Motor neuron (in vitro differentiated cells): ENCODE data around the gene ADNP2. TPM values are rescaled to one million over a fixed set of nuclear protein-coding genes. Genes with fewer than 3 reads are reported as not detected.

Experiments used
- ATAC-seq, 8 experiments: fragments of 200-7000 bp; cut with Tn5 transposase; replicated peaks in 6 of 8; 2 replicates each; pipeline ENCODE4 v1.8.0; 2021; ENCODE audit warnings: mild to moderate bottlenecking in 8 of 8, moderate library complexity in 8 of 8
- H3K27ac ChIP-seq, 2 donors: fragments of 250-450 bp; sonication (Bioruptor Pico); 2 replicates each; pipeline ENCODE4 v1.9.0; 2021; ENCODE audit warnings: antibody characterized with exemption in 2 of 2, mild to moderate bottlenecking in 2 of 2, moderate library complexity in 1 of 2
- H3K4me1 ChIP-seq, 2 donors: fragments of 250-450 bp; sonication (Bioruptor Pico); replicated peaks in 1 of 2; 2 replicates each; pipeline ENCODE4 v1.6.1; 2021; ENCODE audit warnings: antibody characterized with exemption in 2 of 2, mild to moderate bottlenecking in 2 of 2, moderate library complexity in 1 of 2
- H3K4me3 ChIP-seq, 5 donors: fragments of 250-450 bp; sonication (Bioruptor Pico); 2 replicates each; pipeline ENCODE4 v1.9.0; 2021; ENCODE audit warnings: antibody characterized with exemption in 5 of 5, mild to moderate bottlenecking in 5 of 5, moderate library complexity in 4 of 5
- WGBS, 10 experiments: fragments of 450-650 bp; shearing (Covaris generic); methylation state at CpG; one replicate each; pipeline ENCODE4 v1.0.0; 2022; 5-methylcytosine and 5-hydroxymethylcytosine counted together
- in situ Hi-C, 9 experiments: fragments of 400-800 bp; cut with MboI; loops; one replicate each; pipeline ENCODE4 v1.15.0; 2021; ENCODE audit warnings: low sequenced_read_pairs in 9 of 9, low pct_unique_long_range_greater_than_20kb in 2 of 9; ENCODE audit not compliant: unreplicated experiment in 9 of 9
- total RNA-seq, 8 experiments: library from RNA; unstranded; fragments of 300-600 nt; gene quantifications; 2 replicates each; pipeline versions ENCODE4 v1.2.3 to v1.2.4, GENCODE V29; 2022

The ADNP2 gene
- total RNA-seq, 8 experiments from 2014 or later = 12.9 to 34.2 (median 23.5) TPM

DNA sequence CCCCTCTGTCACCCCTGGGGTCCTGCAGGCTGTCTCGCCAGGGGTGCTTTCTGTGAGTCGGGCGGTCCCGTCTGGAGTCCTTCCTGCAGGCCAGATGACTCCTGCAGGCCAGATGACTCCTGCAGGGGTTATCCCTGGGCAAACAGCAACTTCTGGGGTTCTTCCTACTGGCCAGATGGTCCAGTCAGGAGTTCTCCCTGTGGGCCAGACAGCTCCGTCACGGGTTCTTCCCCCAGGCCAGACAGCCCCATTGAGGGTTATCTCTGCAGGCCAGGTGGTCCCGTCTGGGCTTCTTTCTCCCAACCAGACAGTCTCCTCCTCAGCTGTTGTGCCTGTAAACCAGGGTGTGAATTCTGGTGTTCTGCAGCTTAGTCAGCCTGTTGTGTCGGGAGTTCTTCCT lies 27.6 kb downstream of the ADNP2 start:
- 60 to 89% methylated on average over 1 to 3 of the region's 8 CpGs; no CpG with 5 or more reads in 8 of the 10 experiments for WGBS, 10 experiments
- peak in 3 of 8 experiments; percentile 12 to 24 (median 15) for ATAC-seq
- no peaks in the 10 kb centered on the region for H3K4me1 ChIP-seq
- no peak overlapping the region for H3K4me3 ChIP-seq
- H3K27ac ChIP-seq = no peak overlapping the region
- in situ Hi-C loops = no loop called here

DNA sequence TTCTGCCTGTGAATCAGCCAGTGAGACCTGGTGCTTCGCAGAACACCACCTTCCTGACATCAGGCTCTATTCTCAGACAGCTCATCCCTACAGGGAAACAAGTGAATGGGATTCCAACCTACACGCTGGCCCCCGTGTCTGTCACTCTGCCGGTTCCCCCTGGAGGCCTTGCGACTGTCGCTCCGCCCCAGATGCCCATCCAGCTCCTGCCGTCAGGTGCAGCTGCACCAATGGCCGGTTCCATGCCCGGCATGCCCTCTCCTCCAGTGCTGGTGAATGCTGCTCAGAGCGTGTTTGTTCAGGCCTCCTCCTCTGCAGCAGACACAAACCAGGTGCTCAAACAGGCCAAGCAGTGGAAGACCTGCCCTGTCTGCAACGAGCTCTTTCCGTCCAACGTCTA lies 28.1 kb downstream of the ADNP2 start:
- 79 to 100% (median 93%) methylated on average over 1 to 5 of the region's 14 CpGs; no CpG with 5 or more reads in 6 of the 10 experiments for WGBS, 10 experiments
- H3K4me3 ChIP-seq = no peak overlapping the region
- in situ Hi-C loops = no loop called here
- H3K4me1 ChIP-seq = no peaks in the 10 kb centered on the region
- peak in 3 of 8 experiments; percentile 21 to 25 (median 24) for ATAC-seq
- no peak overlapping the region for H3K27ac ChIP-seq

- Histone ChIP-seq H3K27ac (no peak overlapping the region), H3K4me1 (no peaks in the 10 kb centered on the region), H3K4me3 (no peak overlapping the region)
- WGBS, 10 experiments = 74 to 100% (median 90%) methylated on average over 3 to 10 of the region's 12 CpGs; no CpG with 5 or more reads in 4 of the 10 experiments
- in situ Hi-C loops = no loop called here
- no peak for ATAC-seq
Observed at GRCh38 chr18:80137976-80138375, 28.9 kb downstream of the ADNP2 start.

- no peak for ATAC-seq
- H3K4me1 ChIP-seq = no peaks in the 10 kb centered on the region
- in situ Hi-C loops = no loop called here
- no peak overlapping the region for H3K27ac ChIP-seq
- 88 to 93% methylated on average over 3 of the region's 5 CpGs; no CpG with 5 or more reads in 8 of the 10 experiments for WGBS, 10 experiments
- H3K4me3 ChIP-seq = no peak overlapping the region
Observed at GRCh38 chr18:80140455-80140985, 31.5 kb downstream of the ADNP2 start.

- in situ Hi-C loops = no loop called here
- Histone ChIP-seq H3K27ac (no peak overlapping the region), H3K4me3 (no peak overlapping the region), H3K4me1 (peaks cover 5 to 15% of the 10 kb centered on the region in 2 donors)
- no peak for ATAC-seq
- 0 to 100% (median 48%) methylated on average over 1 to 2 of the region's 2 CpGs; no CpG with 5 or more reads in 1 of the 10 experiments for WGBS, 10 experiments
Observed at GRCh38 chr18:80143881-80144280, 34.8 kb downstream of the ADNP2 start.

GRCh38 chr18:80145196-80145804 lies 36.2 kb downstream of the ADNP2 start:
- in situ Hi-C loops = no loop called here
- peaks cover 5 to 22% of the 10 kb centered on the region in 2 donors for H3K4me1 ChIP-seq
- ATAC-seq = no peak
- no peak overlapping the region for H3K27ac ChIP-seq
- 71 to 100% (median 94%) methylated on average over 1 to 5 of the region's 5 CpGs for WGBS, 10 experiments
- no peak overlapping the region for H3K4me3 ChIP-seq

DNA sequence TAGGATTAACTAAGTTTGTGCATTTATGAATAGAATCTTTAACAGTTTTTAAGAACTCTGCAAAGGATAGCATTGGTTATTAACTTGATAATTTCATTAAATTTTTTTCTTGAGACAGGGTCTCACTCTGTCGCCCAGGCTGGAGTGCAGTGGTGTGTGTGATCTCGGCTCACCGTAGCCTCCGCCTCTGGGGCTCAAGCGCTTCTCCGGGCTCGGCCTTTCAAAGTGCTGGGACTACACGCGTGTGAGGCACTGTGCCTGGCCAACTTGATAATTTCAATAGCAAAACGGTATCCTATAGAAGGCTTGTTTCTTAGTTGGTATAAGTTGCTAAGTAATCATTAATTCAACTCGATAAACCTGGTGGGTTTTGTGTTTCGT lies 38.0 kb downstream of the ADNP2 start:
- peaks cover 5 to 22% of the 10 kb centered on the region in 2 donors for H3K4me1 ChIP-seq
- peak; percentile 4 to 43 (median 31) for ATAC-seq
- peak overlapping the region; percentile 47 to 65 (median 61) for H3K4me3 ChIP-seq
- in situ Hi-C loops = no loop called here
- H3K27ac ChIP-seq = peak overlapping the region; percentile 68 to 74
- 0 to 66% (median 32%) methylated on average over 2 to 11 of the region's 12 CpGs; no CpG with 5 or more reads in 4 of the 10 experiments for WGBS, 10 experiments

DNA sequence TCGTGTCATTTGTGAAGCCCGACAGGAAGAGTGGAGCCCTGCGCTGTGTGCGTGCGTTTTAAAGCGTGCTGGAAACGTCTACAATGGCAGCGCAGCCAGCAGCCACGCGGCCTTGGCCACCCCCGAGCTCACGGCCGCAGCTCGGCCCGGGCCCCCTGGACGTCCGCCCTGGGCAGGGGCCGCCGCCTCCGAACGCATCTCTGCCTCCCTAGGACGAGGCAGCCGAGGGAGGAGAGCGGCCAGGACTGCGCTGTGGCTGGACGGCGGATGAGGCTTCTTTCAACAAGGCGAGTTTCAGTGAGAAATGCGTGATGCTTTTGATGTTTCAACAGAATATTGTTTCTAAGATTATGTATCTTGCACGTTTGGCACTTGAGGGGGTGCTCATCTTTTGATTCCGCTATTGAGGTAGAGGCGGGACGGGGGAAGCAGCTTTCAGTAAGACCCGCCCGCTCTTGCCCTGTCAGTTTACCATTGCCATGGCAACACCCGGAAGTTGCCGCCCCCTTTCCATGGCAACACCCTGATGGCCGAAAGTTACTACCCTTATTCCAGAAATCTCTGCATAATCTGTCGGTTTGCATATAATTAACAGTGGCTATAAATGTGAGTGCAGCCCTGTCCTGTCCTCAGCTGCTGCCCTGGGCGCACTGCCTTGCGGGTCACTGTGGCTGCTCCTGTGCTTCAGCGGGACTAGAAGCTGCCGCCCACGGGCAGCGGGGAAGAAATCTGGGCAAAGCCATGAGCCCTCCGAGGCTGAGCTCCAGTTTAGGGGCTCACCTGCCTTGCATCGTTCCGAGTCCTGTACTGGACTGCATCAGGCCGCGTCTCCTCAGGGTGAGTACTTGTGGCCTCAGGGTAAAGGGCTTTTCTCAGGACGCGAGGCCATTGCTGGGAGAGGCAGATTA lies 38.6 kb downstream of the ADNP2 start:
- peaks cover 5 to 22% of the 10 kb centered on the region in 2 donors for H3K4me1 ChIP-seq
- H3K27ac ChIP-seq = peak overlapping the region; percentile 68 to 74
- 0 to 78% (median 7%) methylated on average over 3 to 18 of the region's 52 CpGs for WGBS, 10 experiments
- peak overlapping the region; percentile 47 to 65 (median 61) for H3K4me3 ChIP-seq
- in situ Hi-C loops = no loop called here
- peak; percentile 69 to 92 (median 87) for ATAC-seq

DNA sequence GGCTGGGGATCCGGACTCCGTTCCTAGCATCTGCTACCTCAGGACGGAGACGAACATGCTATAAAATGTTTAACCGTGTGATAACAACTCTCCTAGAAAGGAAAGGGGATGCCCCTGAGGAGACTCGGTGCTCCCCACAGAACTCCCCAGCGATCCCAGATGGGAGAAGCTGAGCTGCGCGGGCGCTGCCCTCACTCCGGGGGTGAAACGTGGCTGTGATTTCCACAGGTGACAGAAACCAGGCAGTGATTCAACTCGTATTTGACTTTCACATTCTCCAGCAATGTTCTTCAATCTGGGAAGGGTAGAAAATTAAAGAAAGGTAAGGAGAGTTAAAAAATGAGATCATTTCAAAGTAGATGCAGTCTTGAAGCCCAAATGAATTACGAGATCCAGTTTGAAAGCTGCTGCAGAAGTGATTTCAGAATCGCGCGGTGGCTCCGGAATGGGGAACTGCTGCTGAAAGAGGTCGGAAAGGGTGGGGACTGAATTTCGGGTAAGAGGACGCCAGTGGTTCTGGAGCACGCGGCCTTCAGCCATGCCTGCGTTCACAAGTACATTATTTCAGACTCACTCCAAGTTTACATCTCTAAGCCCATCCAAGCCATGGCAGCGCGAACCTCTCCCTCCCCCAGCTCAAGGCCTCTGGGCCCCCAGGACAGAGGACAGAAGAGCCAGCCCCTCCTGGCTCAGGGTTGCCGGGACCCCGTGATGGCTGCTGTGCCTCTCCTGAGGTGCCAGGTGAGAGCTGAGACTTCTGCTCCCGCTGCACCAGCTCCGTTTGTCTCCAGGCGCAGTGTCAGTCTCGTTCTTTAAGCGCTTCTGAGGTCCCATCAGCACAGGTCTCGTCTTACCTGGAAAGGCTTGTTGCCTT lies 39.5 kb downstream of the ADNP2 start:
- in situ Hi-C loops = no loop called here
- Histone ChIP-seq H3K4me1 (peaks cover 5 to 22% of the 10 kb centered on the region in 2 donors), H3K4me3 (peak overlapping the region; percentile 47 to 65 (median 61)), H3K27ac (peak overlapping the region in 1 of 2 donors; percentile 17)
- 14 to 96% (median 73%) methylated on average over 2 to 21 of the region's 34 CpGs; no CpG with 5 or more reads in 1 of the 10 experiments for WGBS, 10 experiments
- ATAC-seq = peak in 5 of 8 experiments; percentile 1 to 14 (median 8)

DNA sequence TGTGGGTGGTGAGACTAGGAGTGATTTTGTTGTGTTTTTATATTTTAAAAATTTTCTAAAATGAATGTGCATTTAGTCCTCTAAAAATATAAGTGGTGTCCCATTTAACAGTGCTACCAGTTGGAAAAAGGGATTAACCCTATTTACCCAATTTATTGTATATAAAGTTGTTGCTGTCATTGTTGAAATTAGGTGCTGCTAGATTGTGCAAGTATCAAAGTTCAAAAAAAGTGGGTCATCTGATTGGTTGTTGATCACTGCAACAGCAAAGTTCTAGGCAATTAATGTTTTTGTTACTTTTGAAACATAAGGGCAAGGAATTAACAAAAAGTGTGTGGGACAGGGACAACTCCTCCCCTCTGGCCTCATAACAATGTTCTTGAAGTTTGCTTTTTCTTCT lies 40.6 kb downstream of the ADNP2 start:
- Histone ChIP-seq H3K4me1 (peaks cover 5 to 22% of the 10 kb centered on the region in 2 donors), H3K4me3 (no peak overlapping the region), H3K27ac (no peak overlapping the region)
- in situ Hi-C loops = no loop called here
- no peak for ATAC-seq

GRCh38 chr18:80154293-80154692 lies 45.2 kb downstream of the ADNP2 start:
- Histone ChIP-seq H3K4me3 (no peak overlapping the region), H3K27ac (no peak overlapping the region), H3K4me1 (peaks cover 0 to 4% of the 10 kb centered on the region in 2 donors)
- peak in 2 of 8 experiments; percentile 6 to 7 for ATAC-seq
- in situ Hi-C loops = no loop called here
- WGBS, 10 experiments = 50 to 100% (median 74%) methylated on average over 1 to 6 of the region's 6 CpGs; no CpG with 5 or more reads in 3 of the 10 experiments

DNA sequence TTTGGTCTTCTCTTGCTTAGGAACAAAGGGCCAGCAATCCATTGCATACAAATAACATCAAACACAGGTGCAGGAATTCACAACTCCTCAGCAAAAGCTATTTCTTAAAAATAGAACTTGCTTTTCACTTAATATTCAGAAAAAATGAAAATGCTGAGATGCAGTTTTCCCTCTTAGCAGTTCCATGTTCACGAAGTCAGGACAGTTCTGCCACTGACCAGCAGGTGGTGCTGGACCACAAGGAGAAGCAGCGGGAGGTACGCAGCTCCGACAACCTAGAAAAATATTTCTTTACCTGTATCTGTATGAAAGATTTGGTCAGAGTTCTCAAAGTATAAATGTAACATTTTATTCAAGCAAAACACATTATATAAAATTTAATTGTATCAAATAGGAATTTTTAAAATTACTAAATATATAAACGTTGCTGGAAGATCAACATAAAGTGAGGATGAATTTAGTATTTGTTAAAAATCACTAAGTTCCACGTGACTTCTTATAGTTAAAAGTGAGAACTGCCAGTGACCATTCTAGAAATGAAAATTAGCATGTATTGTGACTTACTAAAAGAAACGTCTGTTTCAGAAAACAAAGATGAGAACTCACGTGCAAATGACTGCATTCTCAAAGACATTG lies 48.8 kb downstream of the ADNP2 start:
- H3K4me3 ChIP-seq = no peak overlapping the region
- 41 to 92% (median 54%) methylated on average over 3 to 8 of the region's 8 CpGs for WGBS, 10 experiments
- H3K4me1 ChIP-seq = no peaks in the 10 kb centered on the region
- H3K27ac ChIP-seq = no peak overlapping the region
- ATAC-seq = peak; percentile 8 to 70 (median 61)
- in situ Hi-C loops = no loop called here
